GM12874 (cell line): ENCODE measurements around the gene TAPT1.

ENCODE experiments used
- CTCF ChIP-seq: IDR thresholded peaks from 2 replicates; pipeline ENCODE4 v1.5.1; 2011; ENCODE audit warnings: low read depth, mild to moderate bottlenecking, control low read depth, low read length, moderate library complexity; ENCODE audit not compliant: insufficient read depth

The TAPT1 gene

GRCh38 chr4:16154451-16154850 lies 71.8 kb downstream of the TAPT1 start:
- TF ChIP-seq CTCF = no peak

- no peak for TF ChIP-seq CTCF
Measured at GRCh38 chr4:16150716-16151115, 75.6 kb downstream of the TAPT1 start.

- TF ChIP-seq CTCF = no peak
Measured at GRCh38 chr4:16142598-16143310, 83.5 kb downstream of the TAPT1 start.

GRCh38 chr4:16140879-16141249 lies 85.4 kb downstream of the TAPT1 start:
- TF ChIP-seq CTCF = no peak

- no peak for TF ChIP-seq CTCF
Measured at GRCh38 chr4:16140231-16140878, 85.9 kb downstream of the TAPT1 start.

- no peak for TF ChIP-seq CTCF
Measured at GRCh38 chr4:16139066-16139945, 87.0 kb downstream of the TAPT1 start.

GRCh38 chr4:16136827-16137226 lies 89.4 kb downstream of the TAPT1 start:
- TF ChIP-seq CTCF = no peak
